GM12878 (cell line): ENCODE results near the gene GPR34.

Experiments
- CREM ChIP-seq: IDR thresholded peaks from 2 replicates; pipeline ENCODE4 v1.6.1; 2014; ENCODE audit warnings: antibody characterized with exemption, low read depth
- CTCF ChIP-seq, 3 experiments: IDR thresholded peaks in 2 of 3; conservative IDR thresholded peaks in 1 of 3; 2 replicates each; pipeline ENCODE4 v1.5.1; 2011; ENCODE audit warnings: low read depth in 3 of 3, low read length in 3 of 3, mild to moderate bottlenecking in 3 of 3, control low read depth in 2 of 3, moderate library complexity in 2 of 3, inconsistent platforms in 1 of 3, mixed read lengths in 1 of 3; ENCODE audit not compliant: control insufficient read depth in 2 of 3, insufficient read depth in 1 of 3; ENCODE audit errors: extremely low read depth in 1 of 3
- EP300 ChIP-seq, 2 experiments: fragments of 150-350 bp in 1 of 2; IDR thresholded peaks; 2 replicates each; pipeline ENCODE4 v1.6.1; 2011 to 2012; ENCODE audit warnings: low read depth in 2 of 2, low read length in 2 of 2, borderline replicate concordance in 1 of 2, improper control_type of control experiment in 1 of 2, inconsistent platforms in 1 of 2; ENCODE audit not compliant: control insufficient read depth in 1 of 2
- EZH2 ChIP-seq: IDR thresholded peaks from 2 replicates; pipeline ENCODE4 v1.6.1; 2012; ENCODE audit warnings: low read depth, mild to moderate bottlenecking, control low read depth, inconsistent platforms, low read length, borderline replicate concordance; ENCODE audit not compliant: control insufficient read depth
- GABPA ChIP-seq: IDR thresholded peaks from 2 replicates; pipeline ENCODE4 v1.6.1; 2014; ENCODE audit warnings: antibody characterized with exemption, low read depth, mild to moderate bottlenecking, inconsistent platforms
- SMAD1 ChIP-seq: fragments of 450-650 bp; IDR thresholded peaks from 2 replicates; pipeline ENCODE4 v1.6.1; 2018; ENCODE audit warnings: mild to moderate bottlenecking, low read depth; ENCODE audit not compliant: partially characterized antibody
- SMC3 ChIP-seq: IDR thresholded peaks from 2 replicates; pipeline ENCODE4 v1.6.1; 2011; ENCODE audit warnings: low read length, improper control_type of control experiment, borderline replicate concordance
- TF ChIP-seq, protein P1 (sequence below): IDR thresholded peaks from 2 replicates; pipeline ENCODE4 v1.6.1; 2012; ENCODE audit warnings: mild to moderate bottlenecking, low read depth, low read length

GRCh38 chrX:41739871-41740270 is 51.1 kb downstream of the GPR34 start:
- no peak for TF ChIP-seq CTCF (IDR thresholded peaks at IDR 0.05 in 2 of 3, conservative IDR thresholded peaks at IDR 0.05 in 1 of 3; ENCODE audit: control insufficient read depth in 2 of 3, extremely low read depth in 1 of 3, insufficient read depth in 1 of 3, low read depth in 3 of 3, low read length in 3 of 3)
- TF ChIP-seq SMC3 = no peak
- TF ChIP-seq SMAD1 = no peak
- TF ChIP-seq EZH2 = no peak
- TF ChIP-seq, protein P1, sequence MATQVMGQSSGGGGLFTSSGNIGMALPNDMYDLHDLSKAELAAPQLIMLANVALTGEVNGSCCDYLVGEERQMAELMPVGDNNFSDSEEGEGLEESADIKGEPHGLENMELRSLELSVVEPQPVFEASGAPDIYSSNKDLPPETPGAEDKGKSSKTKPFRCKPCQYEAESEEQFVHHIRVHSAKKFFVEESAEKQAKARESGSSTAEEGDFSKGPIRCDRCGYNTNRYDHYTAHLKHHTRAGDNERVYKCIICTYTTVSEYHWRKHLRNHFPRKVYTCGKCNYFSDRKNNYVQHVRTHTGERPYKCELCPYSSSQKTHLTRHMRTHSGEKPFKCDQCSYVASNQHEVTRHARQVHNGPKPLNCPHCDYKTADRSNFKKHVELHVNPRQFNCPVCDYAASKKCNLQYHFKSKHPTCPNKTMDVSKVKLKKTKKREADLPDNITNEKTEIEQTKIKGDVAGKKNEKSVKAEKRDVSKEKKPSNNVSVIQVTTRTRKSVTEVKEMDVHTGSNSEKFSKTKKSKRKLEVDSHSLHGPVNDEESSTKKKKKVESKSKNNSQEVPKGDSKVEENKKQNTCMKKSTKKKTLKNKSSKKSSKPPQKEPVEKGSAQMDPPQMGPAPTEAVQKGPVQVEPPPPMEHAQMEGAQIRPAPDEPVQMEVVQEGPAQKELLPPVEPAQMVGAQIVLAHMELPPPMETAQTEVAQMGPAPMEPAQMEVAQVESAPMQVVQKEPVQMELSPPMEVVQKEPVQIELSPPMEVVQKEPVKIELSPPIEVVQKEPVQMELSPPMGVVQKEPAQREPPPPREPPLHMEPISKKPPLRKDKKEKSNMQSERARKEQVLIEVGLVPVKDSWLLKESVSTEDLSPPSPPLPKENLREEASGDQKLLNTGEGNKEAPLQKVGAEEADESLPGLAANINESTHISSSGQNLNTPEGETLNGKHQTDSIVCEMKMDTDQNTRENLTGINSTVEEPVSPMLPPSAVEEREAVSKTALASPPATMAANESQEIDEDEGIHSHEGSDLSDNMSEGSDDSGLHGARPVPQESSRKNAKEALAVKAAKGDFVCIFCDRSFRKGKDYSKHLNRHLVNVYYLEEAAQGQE = no peak
- TF ChIP-seq CREM = no peak
- TF ChIP-seq EP300 (IDR thresholded peaks at IDR 0.05; ENCODE audit: borderline replicate concordance in 1 of 2, control insufficient read depth in 1 of 2, low read depth in 2 of 2, low read length in 2 of 2) = no peak
- no peak for TF ChIP-seq GABPA
